Measurements from ENCODE around the gene TEX53. TPM values are rescaled to one million over a fixed set of nuclear protein-coding genes. Genes with fewer than 3 reads are reported as not detected.

Gene TEX53
- total and polyA plus RNA-seq, 2 donors (not counting 1 experiment from before 2014, with no cell fraction given), result not detected

GRCh38 chr9:114674076-114674797 lies 16.6 kb upstream of the TEX53 start:
- ChIA-PET CTCF (interaction anchor here (1.0 to 1.3 kb wide), 3 partner anchors 14 to 383 kb away, joined by 3 read pairs; no protein-coding TSS in a partner anchor), POLR2A (no interaction called here)
- Mint-ChIP-seq H3K4me3 (no peak overlapping the region), H3K4me1 (no peaks in the 10 kb centered on the region), H3K9me3 (ENCODE audit: insufficient read depth) (no peaks in the 10 kb centered on the region), H3K27ac (no peak overlapping the region), H3K27me3 (peaks cover 58% of the 10 kb centered on the region)
- peak; percentile 16 for TF ChIP-seq CTCF (IDR thresholded peaks at IDR 0.05)
- no peak for TF ChIP-seq EZH2 (IDR thresholded peaks at IDR 0.05; ENCODE audit: borderline replicate concordance, insufficient read depth, low read depth, low read length, poor library complexity, severe bottlenecking)
- Histone ChIP-seq H3K27ac (ENCODE audit: low read length in 2 of 2) (no peak overlapping the region), H3K9me3 (ENCODE audit: control extremely low read depth in 1 of 3, control insufficient read depth in 2 of 3, insufficient read depth in 1 of 3, low read length in 2 of 3) (no peaks in the 10 kb centered on the region), H4K20me1 (ENCODE audit: control insufficient read depth, insufficient read depth, low read length, poor library complexity, severe bottlenecking) (no peaks in the 10 kb centered on the region), H2AFZ (ENCODE audit: insufficient read depth, low read depth, low read length, poor library complexity, severe bottlenecking) (no peak overlapping the region), H3K36me3 (replicated peaks in 1 of 2; ENCODE audit: control extremely low read depth in 1 of 2, control insufficient read depth in 1 of 2, extremely low read depth in 1 of 2, insufficient read depth in 2 of 2, low read length in 1 of 2) (no peaks in the 10 kb centered on the region), H3K4me2 (replicated peaks; ENCODE audit: low read depth, low read length, poor library complexity, severe bottlenecking) (no peak overlapping the region), H3K4me3 (ENCODE audit: control extremely low read depth in 1 of 5, extremely low read depth in 1 of 5, insufficient read depth in 1 of 5, low read depth in 2 of 5, low read length in 4 of 5) (no peak overlapping the region), H3K79me2 (ENCODE audit: control insufficient read depth, insufficient read depth, low read length) (no peaks in the 10 kb centered on the region), H3K9ac (ENCODE audit: low read length) (no peak overlapping the region), H3K4me1 (ENCODE audit: control insufficient read depth in 2 of 2, insufficient read depth in 2 of 2, low read length in 2 of 2) (no peaks in the 10 kb centered on the region), H3K27me3 (replicated peaks in 1 of 4; ENCODE audit: control extremely low read depth in 1 of 4, control insufficient read depth in 3 of 4, insufficient read depth in 4 of 4, low read length in 3 of 4) (peaks cover 0 to 6% (median 2%) of the 10 kb centered on the region in 4 experiments)
- DNase-seq (no peak), ATAC-seq (ENCODE audit: low read depth) (no peak)
- WGBS (ENCODE audit: insufficient coverage), result no CpG with 5 or more reads among the region's 2 CpGs
- intact Hi-C loops (cut with micrococcal nuclease), result no loop called here

- Histone ChIP-seq H3K36me3 (replicated peaks in 1 of 2; ENCODE audit: control extremely low read depth in 1 of 2, control insufficient read depth in 1 of 2, extremely low read depth in 1 of 2, insufficient read depth in 2 of 2, low read length in 1 of 2) (no peaks in the 10 kb centered on the region), H3K4me1 (ENCODE audit: control insufficient read depth in 2 of 2, insufficient read depth in 2 of 2, low read length in 2 of 2) (no peaks in the 10 kb centered on the region), H3K9ac (ENCODE audit: low read length) (no peak overlapping the region), H2AFZ (ENCODE audit: insufficient read depth, low read depth, low read length, poor library complexity, severe bottlenecking) (no peak overlapping the region), H3K27me3 (replicated peaks in 1 of 4; ENCODE audit: control extremely low read depth in 1 of 4, control insufficient read depth in 3 of 4, insufficient read depth in 4 of 4, low read length in 3 of 4) (no peaks in the 10 kb centered on the region), H3K27ac (ENCODE audit: low read length in 2 of 2) (no peak overlapping the region), H3K4me2 (replicated peaks; ENCODE audit: low read depth, low read length, poor library complexity, severe bottlenecking) (no peak overlapping the region), H3K9me3 (ENCODE audit: control extremely low read depth in 1 of 3, control insufficient read depth in 2 of 3, insufficient read depth in 1 of 3, low read length in 2 of 3) (no peaks in the 10 kb centered on the region), H3K4me3 (ENCODE audit: control extremely low read depth in 1 of 5, extremely low read depth in 1 of 5, insufficient read depth in 1 of 5, low read depth in 2 of 5, low read length in 4 of 5) (no peak overlapping the region), H4K20me1 (ENCODE audit: control insufficient read depth, insufficient read depth, low read length, poor library complexity, severe bottlenecking) (no peaks in the 10 kb centered on the region), H3K79me2 (ENCODE audit: control insufficient read depth, insufficient read depth, low read length) (no peaks in the 10 kb centered on the region)
- DNase-seq (no peak), ATAC-seq (ENCODE audit: low read depth) (no peak)
- ChIA-PET CTCF (interaction anchor here (1.2 to 3.3 kb wide), 5 partner anchors 9 to 343 kb away, joined by 3 to 13 read pairs (median 4); partner anchors contain the start of gene TEX48), POLR2A (no interaction called here)
- Mint-ChIP-seq H3K27ac (no peak overlapping the region), H3K4me3 (no peak overlapping the region), H3K4me1 (no peaks in the 10 kb centered on the region), H3K9me3 (ENCODE audit: insufficient read depth) (no peaks in the 10 kb centered on the region), H3K27me3 (peaks cover 35% of the 10 kb centered on the region)
- WGBS (ENCODE audit: insufficient coverage), result 78% methylated on average over 1 of the region's 1 CpG
- TF ChIP-seq CTCF (IDR thresholded peaks at IDR 0.05), result no peak
- no peak for TF ChIP-seq EZH2 (IDR thresholded peaks at IDR 0.05; ENCODE audit: borderline replicate concordance, insufficient read depth, low read depth, low read length, poor library complexity, severe bottlenecking)
- intact Hi-C loops (cut with micrococcal nuclease), result no loop called here
Measured at GRCh38 chr9:114671605-114672004, 14.0 kb upstream of the TEX53 start.
